ENCODE data around the gene SCLY.
"Not testable (repeated sequence)": the region's sequence is repeated elsewhere in the genome, so short reads cannot be mapped to it uniquely, and the experiment has no call there.

SCLY gene

DNA sequence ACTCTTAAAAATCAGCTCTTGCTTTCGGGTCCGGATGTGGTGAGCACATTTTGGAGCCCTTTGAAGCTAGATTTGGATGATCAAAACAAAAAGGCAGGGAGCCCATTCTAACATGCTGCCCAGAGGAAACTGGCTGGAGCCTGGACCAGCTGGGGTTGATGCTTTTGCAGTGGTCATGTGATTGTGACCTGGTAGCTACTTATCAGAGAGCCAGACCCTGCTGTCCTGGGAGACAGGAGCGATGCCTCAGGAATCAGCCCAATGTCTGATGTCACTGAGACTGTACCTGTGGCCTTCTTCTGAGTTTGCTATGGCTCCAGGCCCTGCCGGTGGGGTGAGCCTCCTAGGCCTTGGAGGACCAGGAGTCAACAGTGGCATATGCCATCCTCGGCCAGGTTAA lies 18.7 kb upstream of the SCLY start:
- H3K9me3 ChIP-seq (replicated peaks; ENCODE audit: low read length), result no peaks in the 10 kb centered on the region
- peaks cover 57% of the 10 kb centered on the region for H3K36me3 ChIP-seq (ENCODE audit: insufficient read depth, low read length)
- no peak overlapping the region for H3K9ac ChIP-seq (ENCODE audit: low read depth, low read length)
- no peak overlapping the region for H3K4me2 ChIP-seq (ENCODE audit: low read length)
- no peaks in the 10 kb centered on the region for H3K27me3 ChIP-seq (ENCODE audit: control insufficient read depth, insufficient read depth, low read length)
- no peak overlapping the region for H3K4me3 ChIP-seq (ENCODE audit: low read length)
- no peaks in the 10 kb centered on the region for H3K4me1 ChIP-seq (ENCODE audit: control insufficient read depth, insufficient read depth, low read length)

- H3K4me1 ChIP-seq (ENCODE audit: control insufficient read depth, insufficient read depth, low read length), result no peaks in the 10 kb centered on the region
- no peak overlapping the region for H3K4me3 ChIP-seq (ENCODE audit: low read length)
- H3K4me2 ChIP-seq (ENCODE audit: low read length), result no peak overlapping the region
- H3K9me3 ChIP-seq (replicated peaks; ENCODE audit: low read length), result no peaks in the 10 kb centered on the region
- H3K9ac ChIP-seq (ENCODE audit: low read depth, low read length), result no peak overlapping the region
- peaks cover 47% of the 10 kb centered on the region for H3K36me3 ChIP-seq (ENCODE audit: insufficient read depth, low read length)
- H3K27me3 ChIP-seq (ENCODE audit: control insufficient read depth, insufficient read depth, low read length), result no peaks in the 10 kb centered on the region
These were observed 17.8 kb upstream of the SCLY start for GRCh38 chr2:238042849-238043584.

- Histone ChIP-seq H3K9me3 (replicated peaks; ENCODE audit: low read length) (no peaks in the 10 kb centered on the region), H3K27me3 (ENCODE audit: control insufficient read depth, insufficient read depth, low read length) (no peaks in the 10 kb centered on the region), H3K4me2 (ENCODE audit: low read length) (no peak overlapping the region), H3K4me3 (ENCODE audit: low read length) (no peak overlapping the region), H3K4me1 (ENCODE audit: control insufficient read depth, insufficient read depth, low read length) (no peaks in the 10 kb centered on the region), H3K36me3 (ENCODE audit: insufficient read depth, low read length) (peaks cover 39% of the 10 kb centered on the region), H3K9ac (ENCODE audit: low read depth, low read length) (no peak overlapping the region)
These were observed 16.9 kb upstream of the SCLY start for GRCh38 chr2:238043851-238044250.

- Histone ChIP-seq H3K4me3 (ENCODE audit: low read length) (no peak overlapping the region), H3K4me2 (ENCODE audit: low read length) (no peak overlapping the region), H3K27me3 (ENCODE audit: control insufficient read depth, insufficient read depth, low read length) (no peaks in the 10 kb centered on the region)
These were observed 15.2 kb upstream of the SCLY start for GRCh38 chr2:238045575-238045974.

DNA sequence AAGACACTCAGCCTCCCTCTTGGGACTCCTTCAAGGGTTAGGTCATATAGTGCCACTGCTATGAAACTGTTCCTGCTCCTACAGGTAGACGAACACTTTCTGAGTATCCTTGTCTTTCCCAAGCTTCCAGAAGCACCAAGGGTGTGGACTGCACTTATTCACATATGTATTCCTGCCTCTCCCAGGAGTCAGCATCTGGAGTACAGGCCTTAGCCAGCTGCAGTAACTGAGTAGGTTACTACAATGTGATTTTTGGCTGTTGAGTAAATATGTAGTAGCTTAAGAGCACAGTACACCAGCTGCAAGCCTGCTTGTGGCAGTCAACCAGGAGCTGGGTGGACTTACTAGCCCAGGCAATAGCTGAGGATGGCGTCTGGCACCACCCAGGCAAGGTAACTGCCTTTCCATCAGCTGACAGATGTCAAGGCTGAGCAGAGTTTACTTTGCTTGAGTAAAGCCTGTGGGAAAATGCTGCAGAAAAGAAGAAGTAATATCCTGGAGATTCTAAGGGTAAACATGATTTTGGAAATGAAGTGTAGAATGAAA lies 14.0 kb upstream of the SCLY start:
- Histone ChIP-seq H3K4me1 (ENCODE audit: control insufficient read depth, insufficient read depth, low read length) (no peaks in the 10 kb centered on the region), H3K36me3 (ENCODE audit: insufficient read depth, low read length) (peaks cover 24% of the 10 kb centered on the region), H3K27me3 (ENCODE audit: control insufficient read depth, insufficient read depth, low read length) (no peaks in the 10 kb centered on the region), H3K9me3 (replicated peaks; ENCODE audit: low read length) (no peaks in the 10 kb centered on the region), H3K4me2 (ENCODE audit: low read length) (no peak overlapping the region), H3K9ac (ENCODE audit: low read depth, low read length) (no peak overlapping the region), H3K4me3 (ENCODE audit: low read length) (no peak overlapping the region)

More at GRCh38 chr2:238045575-238045974, 15.2 kb upstream of the SCLY start:
- peaks cover 32% of the 10 kb centered on the region for H3K36me3 ChIP-seq (ENCODE audit: insufficient read depth, low read length)
- no peaks in the 10 kb centered on the region for H3K9me3 ChIP-seq (replicated peaks; ENCODE audit: low read length)
- H3K9ac ChIP-seq (ENCODE audit: low read depth, low read length), result no peak overlapping the region
- no peaks in the 10 kb centered on the region for H3K4me1 ChIP-seq (ENCODE audit: control insufficient read depth, insufficient read depth, low read length)

DNA sequence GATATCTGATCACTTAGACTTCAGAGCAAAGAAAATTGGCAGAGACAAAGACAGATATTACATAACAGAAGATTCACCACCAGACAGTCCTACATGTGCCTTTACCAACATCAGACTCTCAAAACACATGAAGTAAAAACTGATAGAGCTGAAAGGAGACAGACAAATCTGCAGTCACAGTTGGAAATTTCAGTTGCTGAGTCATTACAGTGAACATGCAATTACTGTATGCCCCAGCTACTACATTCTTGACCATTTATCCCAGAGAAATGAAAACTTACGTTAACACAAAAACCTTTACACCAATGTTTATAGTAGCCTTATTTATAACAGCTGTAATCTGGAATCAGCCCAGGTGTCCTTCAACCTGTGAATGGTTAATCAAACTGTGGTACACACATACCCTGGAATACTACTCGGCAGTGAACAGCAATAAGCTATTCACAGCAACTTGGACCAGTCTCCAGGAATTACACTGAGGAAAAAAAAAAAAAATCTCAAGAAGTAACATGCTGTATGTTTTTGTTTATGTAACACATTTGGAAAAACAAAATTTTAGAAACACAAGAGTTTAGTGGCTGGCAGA lies 7.5 kb upstream of the SCLY start:
- Histone ChIP-seq H3K4me1 (ENCODE audit: control insufficient read depth, insufficient read depth, low read length) (no peaks in the 10 kb centered on the region), H3K4me2 (ENCODE audit: low read length) (no peak overlapping the region), H3K4me3 (ENCODE audit: low read length) (no peak overlapping the region), H3K27me3 (ENCODE audit: control insufficient read depth, insufficient read depth, low read length) (no peaks in the 10 kb centered on the region), H3K9me3 (replicated peaks; ENCODE audit: low read length) (no peaks in the 10 kb centered on the region), H3K36me3 (ENCODE audit: insufficient read depth, low read length) (no peaks in the 10 kb centered on the region), H3K9ac (ENCODE audit: low read depth, low read length) (no peak overlapping the region)

- Histone ChIP-seq H3K9me3 (replicated peaks; ENCODE audit: low read length) (no peaks in the 10 kb centered on the region), H3K36me3 (ENCODE audit: insufficient read depth, low read length) (no peaks in the 10 kb centered on the region), H3K9ac (ENCODE audit: low read depth, low read length) (no peak overlapping the region), H3K4me3 (ENCODE audit: low read length) (no peak overlapping the region), H3K4me2 (ENCODE audit: low read length) (no peak overlapping the region), H3K4me1 (ENCODE audit: control insufficient read depth, insufficient read depth, low read length) (peaks cover 6% of the 10 kb centered on the region), H3K27me3 (ENCODE audit: control insufficient read depth, insufficient read depth, low read length) (no peaks in the 10 kb centered on the region)
These were observed 5.0 kb upstream of the SCLY start for GRCh38 chr2:238055841-238056240.

GRCh38 chr2:238057696-238058575 lies 2.9 kb upstream of the SCLY start:
- not testable (repeated sequence) for H3K9ac ChIP-seq (ENCODE audit: low read depth, low read length); H3K9me3 ChIP-seq (replicated peaks; ENCODE audit: low read length); H3K4me3 ChIP-seq (ENCODE audit: low read length); H3K27me3 ChIP-seq (ENCODE audit: control insufficient read depth, insufficient read depth, low read length); H3K4me2 ChIP-seq (ENCODE audit: low read length); H3K36me3 ChIP-seq (ENCODE audit: insufficient read depth, low read length)
- peaks cover 11% of the 10 kb centered on the region for H3K4me1 ChIP-seq (ENCODE audit: control insufficient read depth, insufficient read depth, low read length)

DNA sequence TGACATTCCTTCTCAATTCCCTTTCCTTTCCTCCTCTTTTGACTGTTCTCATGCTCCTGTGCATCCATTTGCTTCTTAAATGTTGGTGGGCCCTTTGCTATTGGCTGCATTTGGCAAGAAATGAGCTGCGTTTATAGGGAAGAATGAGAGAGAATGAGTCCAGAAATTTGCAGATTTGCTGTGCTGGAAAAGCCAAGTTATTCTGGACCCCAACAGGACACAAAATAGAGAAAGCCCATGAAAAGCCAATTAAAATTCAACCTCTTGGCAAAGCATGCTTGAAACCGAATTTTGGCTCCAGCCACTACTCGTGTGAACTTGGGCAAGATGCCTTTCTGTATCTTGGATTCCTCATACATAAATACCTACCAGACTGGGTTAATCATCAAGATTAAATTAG lies 1.3 kb upstream of the SCLY start:
- Histone ChIP-seq H3K4me3 (ENCODE audit: low read length) (peak overlapping the region; percentile 81), H3K36me3 (ENCODE audit: insufficient read depth, low read length) (no peaks in the 10 kb centered on the region), H3K9ac (ENCODE audit: low read depth, low read length) (peak overlapping the region; percentile 94), H3K27me3 (ENCODE audit: control insufficient read depth, insufficient read depth, low read length) (no peaks in the 10 kb centered on the region), H3K4me1 (ENCODE audit: control insufficient read depth, insufficient read depth, low read length) (peaks cover 11% of the 10 kb centered on the region), H3K9me3 (replicated peaks; ENCODE audit: low read length) (no peaks in the 10 kb centered on the region), H3K4me2 (ENCODE audit: low read length) (peak overlapping the region; percentile 91)

GRCh38 chr2:238060096-238060541 lies 682 bp upstream of the SCLY start:
- peak overlapping the region; percentile 91 for H3K4me2 ChIP-seq (ENCODE audit: low read length)
- H3K36me3 ChIP-seq (ENCODE audit: insufficient read depth, low read length), result no peaks in the 10 kb centered on the region
- H3K27me3 ChIP-seq (ENCODE audit: control insufficient read depth, insufficient read depth, low read length), result no peaks in the 10 kb centered on the region
- peaks cover 11% of the 10 kb centered on the region for H3K4me1 ChIP-seq (ENCODE audit: control insufficient read depth, insufficient read depth, low read length)
- H3K4me3 ChIP-seq (ENCODE audit: low read length), result peak overlapping the region; percentile 81
- H3K9me3 ChIP-seq (replicated peaks; ENCODE audit: low read length), result no peaks in the 10 kb centered on the region
- H3K9ac ChIP-seq (ENCODE audit: low read depth, low read length), result peak overlapping the region; percentile 94

Measured in skeletal muscle satellite cell (primary cell).